Nephron (organoid): Measurements from ENCODE around the gene PATJ.

Source experiments
- H3K27ac Mint-ChIP-seq, 3 experiments: 2 replicates each; pipeline ENCODE4 v1.8.0; 2020; ENCODE audit warnings: mixed read lengths in 3 of 3, mild to moderate bottlenecking in 2 of 3, moderate library complexity in 1 of 3
- H3K27me3 Mint-ChIP-seq: 2 replicates; pipeline ENCODE4 v1.8.0; 2021; ENCODE audit warnings: low read depth, mild to moderate bottlenecking, moderate library complexity, mixed read lengths
- H3K36me3 Mint-ChIP-seq: 2 replicates; pipeline ENCODE4 v1.8.0; 2020; ENCODE audit warnings: low read depth, mixed read lengths
- H3K4me1 Mint-ChIP-seq: 2 replicates; pipeline ENCODE4 v1.8.0; 2020; ENCODE audit warnings: mixed read lengths
- H3K4me3 Mint-ChIP-seq, 3 experiments: 2 replicates each; pipeline ENCODE4 v1.8.0; 2020; ENCODE audit warnings: mild to moderate bottlenecking in 3 of 3, mixed read lengths in 3 of 3, moderate library complexity in 2 of 3
- H3K9me3 Mint-ChIP-seq: 2 replicates; pipeline ENCODE4 v1.8.0; 2020; ENCODE audit warnings: mixed read lengths
- TF ChIP-seq, protein P1 (sequence below), 3 experiments: fragments of 200-600 bp; sonication (generic); IDR thresholded peaks; one replicate each; pipeline ENCODE4 v1.5.0; 2021; ENCODE audit warnings: antibody characterized with exemption in 3 of 3; ENCODE audit not compliant: unreplicated experiment in 3 of 3

PATJ gene

DNA sequence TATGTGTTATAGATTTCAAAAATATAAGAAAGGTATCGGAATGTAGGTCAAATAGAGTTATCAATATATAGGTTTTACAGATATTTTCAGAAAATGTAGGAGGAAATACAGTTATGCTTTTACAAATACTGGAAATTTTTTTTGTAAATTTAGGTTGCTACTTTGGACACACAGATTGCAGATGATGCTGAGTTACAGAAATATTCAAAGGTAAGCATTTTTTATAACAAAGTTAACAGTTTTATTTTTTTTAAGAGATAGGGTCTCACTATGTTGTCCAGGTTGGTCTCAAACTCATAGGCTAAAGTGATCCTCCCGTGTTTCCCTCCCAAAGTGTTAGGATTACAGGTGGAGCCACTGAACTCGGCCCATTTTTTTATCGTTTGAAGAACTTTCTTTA, 66.0 kb downstream of the PATJ start:
- Mint-ChIP-seq H3K4me1 (peaks cover 8% of the 10 kb centered on the region), H3K27ac (no peak overlapping the region), H3K4me3 (no peak overlapping the region), H3K27me3 (no peaks in the 10 kb centered on the region), H3K9me3 (no peaks in the 10 kb centered on the region), H3K36me3 (peaks cover 9% of the 10 kb centered on the region)
- TF ChIP-seq, protein P1, sequence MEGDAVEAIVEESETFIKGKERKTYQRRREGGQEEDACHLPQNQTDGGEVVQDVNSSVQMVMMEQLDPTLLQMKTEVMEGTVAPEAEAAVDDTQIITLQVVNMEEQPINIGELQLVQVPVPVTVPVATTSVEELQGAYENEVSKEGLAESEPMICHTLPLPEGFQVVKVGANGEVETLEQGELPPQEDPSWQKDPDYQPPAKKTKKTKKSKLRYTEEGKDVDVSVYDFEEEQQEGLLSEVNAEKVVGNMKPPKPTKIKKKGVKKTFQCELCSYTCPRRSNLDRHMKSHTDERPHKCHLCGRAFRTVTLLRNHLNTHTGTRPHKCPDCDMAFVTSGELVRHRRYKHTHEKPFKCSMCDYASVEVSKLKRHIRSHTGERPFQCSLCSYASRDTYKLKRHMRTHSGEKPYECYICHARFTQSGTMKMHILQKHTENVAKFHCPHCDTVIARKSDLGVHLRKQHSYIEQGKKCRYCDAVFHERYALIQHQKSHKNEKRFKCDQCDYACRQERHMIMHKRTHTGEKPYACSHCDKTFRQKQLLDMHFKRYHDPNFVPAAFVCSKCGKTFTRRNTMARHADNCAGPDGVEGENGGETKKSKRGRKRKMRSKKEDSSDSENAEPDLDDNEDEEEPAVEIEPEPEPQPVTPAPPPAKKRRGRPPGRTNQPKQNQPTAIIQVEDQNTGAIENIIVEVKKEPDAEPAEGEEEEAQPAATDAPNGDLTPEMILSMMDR (IDR thresholded peaks at IDR 0.05; ENCODE audit: unreplicated experiment in 3 of 3), result no peak

DNA sequence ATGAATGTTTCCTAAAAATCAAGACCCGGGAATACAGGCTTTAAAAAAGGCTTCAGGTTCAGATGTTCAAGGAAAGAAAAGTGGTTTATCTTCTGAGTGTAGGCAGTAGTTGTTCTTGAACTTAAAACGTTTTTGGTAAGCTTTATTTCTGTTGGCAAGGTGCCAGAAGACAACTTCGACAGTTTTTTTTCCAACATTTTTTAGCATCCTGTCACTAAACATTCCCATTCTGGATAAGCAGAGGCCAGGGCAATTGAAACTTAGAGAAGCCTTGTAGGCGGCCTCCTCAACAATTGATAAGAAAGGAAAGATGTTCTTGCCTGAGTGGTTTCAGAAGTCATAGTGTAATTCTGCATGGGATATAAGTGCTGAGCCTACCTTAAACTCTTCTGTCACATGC, 66.7 kb downstream of the PATJ start:
- H3K4me1 Mint-ChIP-seq, result peaks cover 8% of the 10 kb centered on the region
- H3K9me3 Mint-ChIP-seq, result no peaks in the 10 kb centered on the region
- peaks cover 9% of the 10 kb centered on the region for H3K36me3 Mint-ChIP-seq
- TF ChIP-seq, protein P1 (IDR thresholded peaks at IDR 0.05; ENCODE audit: unreplicated experiment in 3 of 3), result no peak
- H3K27me3 Mint-ChIP-seq, result no peaks in the 10 kb centered on the region
- H3K4me3 Mint-ChIP-seq, result no peak overlapping the region
- peak overlapping the region in 1 of 3 experiments; percentile 67 for H3K27ac Mint-ChIP-seq

DNA sequence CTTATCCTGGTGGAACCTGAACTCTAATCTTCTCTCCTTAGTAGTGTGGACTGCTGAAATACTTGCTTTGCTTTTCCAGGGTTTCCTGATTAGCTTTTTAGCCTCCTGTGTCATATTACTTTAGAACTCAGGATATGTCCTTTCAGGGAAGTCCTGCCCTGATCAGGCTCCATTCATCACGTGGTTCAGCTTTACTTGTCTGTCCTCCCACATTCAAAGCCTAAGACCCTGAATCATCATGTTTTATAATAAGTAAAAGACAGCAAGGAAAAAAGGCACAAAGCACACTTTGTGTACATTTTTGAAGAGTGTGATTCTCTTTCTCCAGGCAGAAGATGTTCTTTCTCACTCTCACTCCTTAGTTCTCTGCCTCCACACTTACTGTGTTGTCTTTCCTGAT, 70.6 kb downstream of the PATJ start:
- no peaks in the 10 kb centered on the region for H3K27me3 Mint-ChIP-seq
- TF ChIP-seq, protein P1 (IDR thresholded peaks at IDR 0.05; ENCODE audit: unreplicated experiment in 3 of 3), result no peak

GRCh38 chr1:61816191-61816590, 73.9 kb downstream of the PATJ start:
- Mint-ChIP-seq H3K9me3 (no peaks in the 10 kb centered on the region), H3K27me3 (no peaks in the 10 kb centered on the region), H3K4me3 (no peak overlapping the region), H3K36me3 (peaks cover 17% of the 10 kb centered on the region), H3K27ac (peak overlapping the region in 2 of 3 experiments; percentile 1 to 53), H3K4me1 (peaks cover 11% of the 10 kb centered on the region)
- TF ChIP-seq, protein P1 (IDR thresholded peaks at IDR 0.05; ENCODE audit: unreplicated experiment in 3 of 3), result no peak

More for the DNA sequence above, 70.6 kb downstream of the PATJ start:
- Mint-ChIP-seq H3K9me3 (no peaks in the 10 kb centered on the region), H3K27ac (no peak overlapping the region), H3K4me1 (peaks cover 11% of the 10 kb centered on the region), H3K36me3 (peaks cover 5% of the 10 kb centered on the region), H3K4me3 (no peak overlapping the region)

GRCh38 chr1:61818992-61819391, 76.7 kb downstream of the PATJ start:
- H3K36me3 Mint-ChIP-seq, result peaks cover 33% of the 10 kb centered on the region
- TF ChIP-seq, protein P1 (IDR thresholded peaks at IDR 0.05; ENCODE audit: unreplicated experiment in 3 of 3), result no peak
- no peak overlapping the region for H3K27ac Mint-ChIP-seq
- H3K27me3 Mint-ChIP-seq, result no peaks in the 10 kb centered on the region
- no peaks in the 10 kb centered on the region for H3K9me3 Mint-ChIP-seq
- H3K4me3 Mint-ChIP-seq, result no peak overlapping the region
- H3K4me1 Mint-ChIP-seq, result peaks cover 11% of the 10 kb centered on the region

DNA sequence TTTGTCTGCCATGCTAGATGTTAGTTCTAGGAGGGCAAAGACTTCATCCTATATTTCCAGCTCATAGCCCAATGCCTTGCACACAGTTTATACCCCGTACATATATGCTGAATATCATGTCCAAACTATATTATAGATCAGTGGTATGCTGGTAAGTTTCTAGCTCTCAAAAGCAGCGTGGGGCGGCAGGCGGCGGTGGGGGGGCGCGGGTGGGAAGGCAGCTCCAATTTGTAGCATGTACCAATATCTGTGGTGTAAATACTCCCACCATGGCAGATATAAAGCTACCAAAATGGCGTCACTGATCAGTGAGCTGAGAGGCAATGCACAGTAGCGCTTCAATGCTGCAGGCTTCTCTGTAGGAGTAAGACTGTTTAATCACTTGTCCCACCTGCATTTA, 77.1 kb downstream of the PATJ start:
- TF ChIP-seq, protein P1 (IDR thresholded peaks at IDR 0.05; ENCODE audit: unreplicated experiment in 3 of 3), result no peak
- no peak overlapping the region for H3K4me3 Mint-ChIP-seq
- H3K4me1 Mint-ChIP-seq, result peaks cover 11% of the 10 kb centered on the region
- peaks cover 34% of the 10 kb centered on the region for H3K36me3 Mint-ChIP-seq
- no peaks in the 10 kb centered on the region for H3K9me3 Mint-ChIP-seq
- H3K27ac Mint-ChIP-seq, result no peak overlapping the region
- H3K27me3 Mint-ChIP-seq, result no peaks in the 10 kb centered on the region
